Memory B cell (primary cell): ENCODE measurements around the gene HCK.
A peak's percentile ranks its signal among the peaks of the same experiment; 100 is the strongest.

ENCODE experiments used
- ATAC-seq: fragments of 150-1000 bp; cut with Tn5 transposase; 2 replicates; pipeline ENCODE4 v1.10.0; 2021; ENCODE audit warnings: low read depth, mild to moderate bottlenecking, moderate library complexity
- DNase-seq, 2 donors: peaks; one replicate each; pipeline ENCODE4 v3.0.0; 2022; ENCODE audit warnings: low spot score in 2 of 2
- H3K27ac Mint-ChIP-seq: one replicate; pipeline ENCODE4 v1.8.0; 2022; ENCODE audit warnings: mild to moderate bottlenecking, moderate library complexity, mixed read lengths
- H3K27me3 Mint-ChIP-seq: one replicate; pipeline ENCODE4 v1.8.0; 2022; ENCODE audit warnings: mixed read lengths
- H3K36me3 Mint-ChIP-seq: one replicate; pipeline ENCODE4 v1.8.0; 2022; ENCODE audit warnings: mild to moderate bottlenecking, mixed read lengths
- H3K4me1 Mint-ChIP-seq: one replicate; pipeline ENCODE4 v1.8.0; 2022; ENCODE audit warnings: mixed read lengths
- H3K4me3 Mint-ChIP-seq: one replicate; pipeline ENCODE4 v1.8.0; 2022; ENCODE audit warnings: mild to moderate bottlenecking, moderate library complexity, mixed read lengths
- H3K9me3 Mint-ChIP-seq: one replicate; pipeline ENCODE4 v1.8.0; 2022; ENCODE audit warnings: mixed read lengths

HCK gene

GRCh38 chr20:32078791-32079190 lies 26.7 kb downstream of the HCK start:
- peaks cover 14% of the 10 kb centered on the region for H3K36me3 Mint-ChIP-seq
- H3K27ac Mint-ChIP-seq: no peak overlapping the region
- no peak for DNase-seq
- no peaks in the 10 kb centered on the region for H3K9me3 Mint-ChIP-seq
- H3K27me3 Mint-ChIP-seq: no peaks in the 10 kb centered on the region
- peaks cover 2% of the 10 kb centered on the region for H3K4me1 Mint-ChIP-seq
- no peak overlapping the region for H3K4me3 Mint-ChIP-seq
- no peak for ATAC-seq

- DNase-seq (no peak), ATAC-seq (no peak)
- no peak overlapping the region for H3K4me3 Mint-ChIP-seq
- H3K27ac Mint-ChIP-seq: no peak overlapping the region
- H3K9me3 Mint-ChIP-seq: no peaks in the 10 kb centered on the region
- H3K36me3 Mint-ChIP-seq: peaks cover 14% of the 10 kb centered on the region
- peaks cover 2% of the 10 kb centered on the region for H3K4me1 Mint-ChIP-seq
- no peaks in the 10 kb centered on the region for H3K27me3 Mint-ChIP-seq
These were observed 27.6 kb downstream of the HCK start for GRCh38 chr20:32079655-32080109.

DNA sequence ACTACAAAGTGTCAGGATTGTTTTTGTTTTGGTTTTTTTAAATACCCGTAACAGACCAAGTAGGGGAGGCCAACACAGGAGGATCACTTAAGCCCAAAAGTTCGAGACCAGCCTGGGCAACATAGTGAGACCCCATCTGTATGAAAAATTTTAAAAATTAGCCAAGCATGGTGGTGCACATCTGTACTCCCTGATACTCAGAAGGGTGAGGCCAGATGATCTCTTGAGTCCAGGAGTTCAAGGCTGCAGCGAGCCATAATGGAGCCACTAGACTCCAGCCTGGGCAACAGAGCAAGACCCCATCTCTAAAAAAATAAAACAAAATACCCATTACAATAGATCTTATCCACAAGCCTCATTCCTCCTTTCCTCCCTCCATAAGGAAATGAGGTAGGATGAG lies 28.7 kb downstream of the HCK start:
- H3K36me3 Mint-ChIP-seq: peaks cover 10% of the 10 kb centered on the region

GRCh38 chr20:32083469-32083868 lies 31.4 kb downstream of the HCK start:
- Mint-ChIP-seq H3K27me3 (no peaks in the 10 kb centered on the region), H3K27ac (no peak overlapping the region), H3K4me1 (peaks cover 4% of the 10 kb centered on the region), H3K9me3 (no peaks in the 10 kb centered on the region), H3K36me3 (peaks cover 7% of the 10 kb centered on the region), H3K4me3 (no peak overlapping the region)
- DNase-seq: no peak
- ATAC-seq: no peak

More for the DNA sequence above, 28.7 kb downstream of the HCK start:
- ATAC-seq: no peak
- H3K27me3 Mint-ChIP-seq: no peaks in the 10 kb centered on the region
- no peak overlapping the region for H3K27ac Mint-ChIP-seq
- no peak overlapping the region for H3K4me3 Mint-ChIP-seq
- H3K4me1 Mint-ChIP-seq: peaks cover 6% of the 10 kb centered on the region
- H3K9me3 Mint-ChIP-seq: no peaks in the 10 kb centered on the region
- DNase-seq: no peak

DNA sequence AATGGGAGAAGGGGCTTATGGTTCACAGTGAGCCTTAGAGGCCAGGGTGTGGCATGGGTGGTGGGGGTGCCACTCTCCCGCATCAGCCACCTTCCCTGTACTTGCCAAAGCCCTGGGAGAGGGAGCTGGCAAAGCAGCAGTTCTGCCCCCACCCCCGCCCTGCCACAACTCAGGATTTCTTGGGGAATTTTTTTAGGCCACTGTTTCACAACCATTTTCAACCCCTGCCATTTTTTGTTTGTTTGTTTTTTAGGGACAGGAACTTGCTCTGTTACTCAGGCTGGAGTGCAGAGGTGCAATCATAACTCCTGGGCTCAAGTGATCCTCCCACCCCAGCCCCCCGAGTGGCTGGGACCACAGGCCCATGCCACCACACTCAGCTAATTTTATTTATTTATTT lies 35.0 kb downstream of the HCK start:
- no peak overlapping the region for H3K4me3 Mint-ChIP-seq

GRCh38 chr20:32088759-32089158 lies 36.7 kb downstream of the HCK start:
- Mint-ChIP-seq H3K27ac (peak overlapping the region; percentile 4), H3K4me3 (no peak overlapping the region), H3K27me3 (no peaks in the 10 kb centered on the region), H3K9me3 (no peaks in the 10 kb centered on the region), H3K4me1 (peaks cover 18% of the 10 kb centered on the region), H3K36me3 (peaks cover 9% of the 10 kb centered on the region)
- DNase-seq (no peak), ATAC-seq (no peak)

More for the DNA sequence above, 35.0 kb downstream of the HCK start:
- H3K36me3 Mint-ChIP-seq: peaks cover 7% of the 10 kb centered on the region
- peaks cover 18% of the 10 kb centered on the region for H3K4me1 Mint-ChIP-seq
- H3K27me3 Mint-ChIP-seq: no peaks in the 10 kb centered on the region
- DNase-seq: no peak
- ATAC-seq: no peak
- no peak overlapping the region for H3K27ac Mint-ChIP-seq
- H3K9me3 Mint-ChIP-seq: no peaks in the 10 kb centered on the region

GRCh38 chr20:32089637-32090362 lies 37.8 kb downstream of the HCK start:
- no peak overlapping the region for H3K4me3 Mint-ChIP-seq
- H3K4me1 Mint-ChIP-seq: peaks cover 18% of the 10 kb centered on the region
- H3K27ac Mint-ChIP-seq: peak overlapping the region; percentile 4
- ATAC-seq (no peak), DNase-seq (no peak)
- no peaks in the 10 kb centered on the region for H3K9me3 Mint-ChIP-seq
- peaks cover 15% of the 10 kb centered on the region for H3K36me3 Mint-ChIP-seq
- H3K27me3 Mint-ChIP-seq: no peaks in the 10 kb centered on the region

DNA sequence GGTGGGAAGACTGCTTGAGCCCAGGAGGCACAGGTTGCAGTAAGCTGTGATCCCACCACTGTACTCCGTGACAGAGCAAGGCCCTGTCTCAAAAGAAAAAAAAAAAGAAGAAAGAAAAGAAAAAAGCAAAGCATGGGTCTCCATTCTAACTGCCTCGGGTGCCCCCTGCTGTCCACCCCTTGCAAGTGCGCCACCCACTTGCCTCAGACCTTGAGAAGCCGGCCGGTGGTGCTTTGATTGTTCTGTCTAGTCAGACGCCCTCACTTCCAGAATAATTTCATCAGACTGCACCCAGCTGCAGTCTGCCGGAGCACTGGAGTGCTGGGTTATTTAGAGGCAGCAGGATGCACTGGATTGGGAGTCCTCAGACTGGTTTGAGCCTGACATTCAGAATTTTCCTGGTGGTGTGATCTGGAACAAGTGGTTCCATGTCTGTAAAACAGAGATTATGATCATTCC lies 39.9 kb downstream of the HCK start:
- Mint-ChIP-seq H3K27me3 (no peaks in the 10 kb centered on the region), H3K4me1 (peaks cover 14% of the 10 kb centered on the region), H3K4me3 (no peak overlapping the region), H3K36me3 (peaks cover 13% of the 10 kb centered on the region), H3K9me3 (no peaks in the 10 kb centered on the region), H3K27ac (no peak overlapping the region)
- DNase-seq: peak; percentile 75 to 80
- ATAC-seq: peak; percentile 89

DNA sequence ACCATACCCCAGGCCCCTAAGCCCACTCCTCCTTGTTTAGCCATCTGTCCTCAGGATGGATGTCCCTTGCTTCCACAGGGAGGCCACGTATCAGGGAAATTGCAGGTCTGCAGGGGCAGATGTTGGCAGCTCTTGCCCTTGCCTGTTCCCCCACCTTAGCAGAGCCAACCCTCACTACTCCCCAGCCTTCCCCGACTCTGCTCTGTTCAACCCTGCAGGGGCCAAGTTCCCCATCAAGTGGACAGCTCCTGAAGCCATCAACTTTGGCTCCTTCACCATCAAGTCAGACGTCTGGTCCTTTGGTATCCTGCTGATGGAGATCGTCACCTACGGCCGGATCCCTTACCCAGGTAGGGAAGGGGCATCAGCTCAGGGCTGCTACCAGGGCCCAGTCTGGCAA lies 46.7 kb downstream of the HCK start:
- Mint-ChIP-seq H3K4me1 (no peaks in the 10 kb centered on the region), H3K27ac (no peak overlapping the region), H3K9me3 (no peaks in the 10 kb centered on the region), H3K36me3 (peaks cover 32% of the 10 kb centered on the region), H3K4me3 (no peak overlapping the region), H3K27me3 (no peaks in the 10 kb centered on the region)
- ATAC-seq (no peak), DNase-seq (no peak)

GRCh38 chr20:32108814-32109391 lies 56.9 kb downstream of the HCK start:
- Mint-ChIP-seq H3K4me1 (peaks cover 22% of the 10 kb centered on the region), H3K27me3 (no peaks in the 10 kb centered on the region), H3K27ac (peak overlapping the region; percentile 99), H3K9me3 (no peaks in the 10 kb centered on the region), H3K4me3 (peak overlapping the region; percentile 99), H3K36me3 (peaks cover 5% of the 10 kb centered on the region)
- DNase-seq (no peak), ATAC-seq (no peak)

DNA sequence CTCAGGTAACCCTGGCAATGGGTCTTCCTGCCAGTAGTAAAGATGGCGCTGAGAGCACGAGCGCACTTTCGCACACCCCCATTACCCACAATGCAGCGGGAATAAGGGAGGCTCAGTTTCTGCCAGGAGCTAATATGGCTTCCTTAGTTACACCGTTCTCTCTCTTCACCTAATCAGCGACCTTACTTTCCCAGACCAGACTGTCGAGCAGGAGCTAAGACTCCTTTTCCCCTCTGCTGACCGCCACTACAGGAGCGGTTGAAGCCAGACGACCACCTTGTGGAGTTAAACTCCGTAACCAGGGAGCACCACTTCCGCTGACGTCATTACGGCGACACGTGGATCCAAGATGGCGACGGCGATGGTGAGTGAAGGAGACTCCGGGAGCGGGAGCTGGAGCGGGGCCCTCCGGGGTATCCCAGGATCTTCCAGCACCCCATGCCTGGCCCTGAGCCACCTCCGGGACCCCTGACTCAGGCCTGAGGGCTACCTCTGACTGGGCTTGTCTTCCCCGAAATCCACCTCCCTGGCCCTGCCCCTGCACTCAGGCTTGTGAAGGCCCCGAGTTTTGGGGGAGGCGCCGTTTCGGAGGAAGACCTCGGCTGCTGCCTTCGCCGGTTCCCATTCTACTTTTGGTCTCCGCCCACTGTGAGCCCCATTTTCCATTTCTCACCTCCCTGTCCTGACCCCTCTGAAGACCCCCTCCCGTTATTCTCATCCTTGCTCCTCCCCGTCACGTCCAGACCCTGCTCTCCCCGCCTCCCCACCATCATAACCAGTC lies 57.5 kb downstream of the HCK start, which contains the start of gene TM9SF4:
TM9SF4 (plus strand) TSS at position 323 of the 781 bp plus-strand sequence; CDS start at position 350, 27 bp downstream.
- Mint-ChIP-seq H3K4me1 (peaks cover 26% of the 10 kb centered on the region), H3K4me3 (peak within 1 kb of the TSS; percentile 99), H3K9me3 (no peaks in the 10 kb centered on the region), H3K27ac (peak within 1 kb of the TSS; percentile 99), H3K36me3 (peaks cover 5% of the 10 kb centered on the region), H3K27me3 (no peaks in the 10 kb centered on the region)
- ATAC-seq (peak; percentile 86), DNase-seq (peak; percentile 93 to 97)

- Mint-ChIP-seq H3K4me1 (peaks cover 29% of the 10 kb centered on the region), H3K27me3 (no peaks in the 10 kb centered on the region)
These were observed 58.2 kb downstream of the HCK start for GRCh38 chr20:32110173-32110704.

DNA sequence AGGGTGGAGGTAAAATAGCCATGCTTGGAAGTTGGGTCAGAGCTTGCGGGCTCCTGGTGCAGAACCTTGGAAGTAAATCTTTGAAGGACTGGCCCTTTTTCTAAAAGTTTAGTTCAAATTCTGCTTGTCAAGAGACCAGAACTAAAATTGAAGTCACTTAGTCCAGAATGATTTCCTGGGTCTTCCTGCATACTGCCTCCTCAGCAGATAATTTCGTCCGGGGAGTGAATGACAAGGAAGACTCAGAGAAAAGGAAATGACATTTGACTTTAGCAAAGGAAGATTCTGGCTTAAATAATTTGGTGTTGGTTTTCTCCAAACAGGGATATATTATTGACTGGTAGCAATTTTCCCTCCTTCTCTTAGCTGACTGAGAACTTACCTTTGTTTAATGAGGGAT lies 58.7 kb downstream of the HCK start:
- DNase-seq (no peak), ATAC-seq (no peak)
- Mint-ChIP-seq H3K27me3 (no peaks in the 10 kb centered on the region), H3K27ac (peak overlapping the region; percentile 99), H3K36me3 (peaks cover 11% of the 10 kb centered on the region), H3K4me3 (peak overlapping the region; percentile 99), H3K9me3 (no peaks in the 10 kb centered on the region), H3K4me1 (peaks cover 31% of the 10 kb centered on the region)

More at GRCh38 chr20:32110173-32110704, 58.2 kb downstream of the HCK start:
- Mint-ChIP-seq H3K4me3 (peak overlapping the region; percentile 99), H3K36me3 (peaks cover 8% of the 10 kb centered on the region), H3K27ac (peak overlapping the region; percentile 99), H3K9me3 (no peaks in the 10 kb centered on the region)
- DNase-seq: no peak
- ATAC-seq: no peak
